Activated T-helper 1 cell treated with Interleukin-2 at 50 U/mL for 16 hours (primary cell): ENCODE measurements around the gene DCP1A.
"Not testable (repeated sequence)": the region's sequence is repeated elsewhere in the genome, so short reads cannot be mapped to it uniquely, and the experiment has no call there.

Experiments used
- DNase-seq: peaks from one replicate; pipeline ENCODE4 v3.0.0-alpha.2; 2020; ENCODE audit warnings: low read depth

The DCP1A gene

GRCh38 chr3:53328746-53329145 lies 18.6 kb downstream of the DCP1A start:
- no peak for DNase-seq

GRCh38 chr3:53327986-53328385 lies 19.4 kb downstream of the DCP1A start:
- not testable (repeated sequence) for DNase-seq

- no peak for DNase-seq
Observed at GRCh38 chr3:53324105-53324504, 23.2 kb downstream of the DCP1A start.

- DNase-seq, result no peak
Observed at GRCh38 chr3:53320697-53321096, 26.6 kb downstream of the DCP1A start.

- no peak for DNase-seq
Observed at GRCh38 chr3:53318522-53318921, 28.8 kb downstream of the DCP1A start.

- no peak for DNase-seq
Observed at GRCh38 chr3:53312832-53313231, 34.5 kb downstream of the DCP1A start.

- DNase-seq, result no peak
Observed at GRCh38 chr3:53311882-53312281, 35.5 kb downstream of the DCP1A start.

GRCh38 chr3:53303957-53304356 lies 43.4 kb downstream of the DCP1A start:
- DNase-seq, result no peak

- no peak for DNase-seq
Observed at GRCh38 chr3:53303549-53303948, 43.8 kb downstream of the DCP1A start.

GRCh38 chr3:53300826-53301225 lies 46.5 kb downstream of the DCP1A start:
- no peak for DNase-seq

GRCh38 chr3:53299611-53300023 lies 47.7 kb downstream of the DCP1A start:
- not testable (repeated sequence) for DNase-seq

GRCh38 chr3:53295410-53295809 lies 51.9 kb downstream of the DCP1A start:
- no peak for DNase-seq

GRCh38 chr3:53293867-53294266 lies 53.5 kb downstream of the DCP1A start:
- DNase-seq, result no peak

GRCh38 chr3:53288214-53288613 lies 59.1 kb downstream of the DCP1A start:
- DNase-seq, result no peak

GRCh38 chr3:53287131-53287629 lies 60.2 kb downstream of the DCP1A start:
- DNase-seq, result no peak

- no peak for DNase-seq
Observed at GRCh38 chr3:53286727-53287126, 60.6 kb downstream of the DCP1A start.

GRCh38 chr3:53282581-53282980 lies 64.8 kb downstream of the DCP1A start:
- no peak for DNase-seq

- DNase-seq, result no peak
Observed at GRCh38 chr3:53278667-53279066, 68.7 kb downstream of the DCP1A start.

GRCh38 chr3:53274938-53275605 lies 72.3 kb downstream of the DCP1A start:
- no peak for DNase-seq

GRCh38 chr3:53273146-53273670 lies 74.1 kb downstream of the DCP1A start:
- no peak for DNase-seq

GRCh38 chr3:53269888-53270880 lies 77.2 kb downstream of the DCP1A start:
- no peak for DNase-seq

GRCh38 chr3:53269193-53269592 lies 78.2 kb downstream of the DCP1A start:
- DNase-seq, result not testable (repeated sequence)

- DNase-seq, result no peak
Observed at GRCh38 chr3:53267766-53268165, 79.6 kb downstream of the DCP1A start.
